Right lung (tissue), 5 donors: ENCODE data around the gene IVNS1ABP. TPM values are rescaled to one million over a fixed set of nuclear protein-coding genes. Genes with fewer than 3 reads are reported as not detected.
"Not testable (repeated sequence)": the region's sequence is repeated elsewhere in the genome, so short reads cannot be mapped to it uniquely, and the experiment has no call there.

ENCODE experiments used
- DNase-seq, 2 donors: peaks; one replicate each; pipeline ENCODE4 v3.0.0-alpha.2; 2013
- polyA plus RNA-seq, 5 donors: library from polyadenylated mRNA; unstranded; fragments of 120-200 nt; gene quantifications; one replicate each; pipeline versions ENCODE4 v1.2.1 to v1.2.3, GENCODE V29; 2013; ENCODE audit warnings: inconsistent platforms in 1 of 5, low replicate concordance in 1 of 5; ENCODE audit not compliant: insufficient read length in 5 of 5, insufficient read depth in 1 of 5

IVNS1ABP gene
- polyA plus RNA-seq, 5 donors, result 122 to 211 (median 200) TPM

GRCh38 chr1:185258676-185259075 is 58.4 kb downstream of the IVNS1ABP start:
- DNase-seq, result no peak

DNA sequence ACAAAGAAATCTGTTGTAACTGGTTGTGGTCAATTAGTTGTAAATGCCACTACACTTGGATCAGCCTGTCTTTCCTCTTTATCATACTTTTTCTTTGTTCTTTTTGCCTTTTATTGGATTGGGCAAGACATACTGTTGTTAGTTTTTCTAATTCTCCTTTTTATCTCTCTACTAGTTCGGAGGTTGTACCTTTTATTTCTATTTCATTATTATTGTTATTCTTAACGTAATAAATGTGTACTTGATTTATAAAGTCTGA is 59.2 kb downstream of the IVNS1ABP start:
- no peak for DNase-seq

- DNase-seq, result not testable (repeated sequence)
Measured at GRCh38 chr1:185257116-185257949, 59.7 kb downstream of the IVNS1ABP start.

DNA sequence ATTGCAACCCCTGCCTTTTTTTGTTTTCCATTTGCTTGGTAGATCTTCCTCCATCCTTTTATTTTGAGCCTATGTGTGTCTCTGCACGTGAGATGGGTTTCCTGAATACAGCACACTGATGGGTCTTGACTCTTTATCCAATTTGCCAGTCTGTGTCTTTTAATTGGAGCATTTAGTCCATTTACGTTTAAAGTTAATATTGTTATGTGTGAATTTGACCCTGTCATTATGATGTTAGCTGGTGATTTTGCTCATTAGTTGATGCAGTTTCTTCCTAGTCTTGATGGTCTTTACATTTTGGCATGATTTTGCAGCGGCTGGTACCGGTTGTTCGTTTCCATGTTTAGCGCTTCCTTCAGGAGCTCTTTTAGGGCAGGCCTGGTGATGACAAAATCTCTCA is 61.4 kb downstream of the IVNS1ABP start:
- not testable (repeated sequence) for DNase-seq

DNA sequence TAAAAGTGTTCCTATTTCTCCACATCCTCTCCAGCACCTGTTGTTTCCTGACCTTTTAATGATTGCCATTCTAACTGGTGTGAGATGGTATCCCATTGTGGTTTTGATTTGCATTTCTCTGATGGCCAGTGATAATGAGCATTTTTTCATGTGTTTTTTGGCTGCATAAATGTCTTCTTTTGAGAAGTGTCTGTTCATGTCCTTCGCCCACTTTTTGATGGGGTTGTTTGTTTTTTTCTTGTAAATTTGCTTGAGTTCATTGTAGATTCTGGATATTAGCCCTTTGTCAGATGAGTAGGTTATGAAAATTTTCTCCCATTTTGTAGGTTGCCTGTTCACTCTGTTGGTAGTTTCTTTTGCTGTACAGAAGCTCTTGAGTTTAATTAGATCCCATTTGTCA is 64.6 kb downstream of the IVNS1ABP start:
- DNase-seq, result not testable (repeated sequence)

DNA sequence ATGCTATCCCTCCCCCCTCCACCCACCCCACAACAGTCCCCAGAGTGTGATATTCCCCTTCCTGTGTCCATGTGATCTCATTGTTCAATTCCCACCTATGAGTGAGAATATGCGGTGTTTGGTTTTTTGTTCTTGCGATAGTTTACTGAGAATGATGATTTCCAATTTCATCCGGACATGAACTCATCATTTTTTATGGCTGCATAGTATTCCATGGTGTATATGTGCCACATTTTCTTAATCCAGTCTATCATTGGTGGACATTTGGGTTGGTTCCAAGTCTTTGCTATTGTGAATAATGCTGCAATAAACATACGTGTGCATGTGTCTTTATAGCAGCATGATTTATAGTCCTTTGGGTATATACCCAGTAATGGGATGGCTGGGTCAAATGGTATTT is 65.1 kb downstream of the IVNS1ABP start:
- DNase-seq, result not testable (repeated sequence)

DNA sequence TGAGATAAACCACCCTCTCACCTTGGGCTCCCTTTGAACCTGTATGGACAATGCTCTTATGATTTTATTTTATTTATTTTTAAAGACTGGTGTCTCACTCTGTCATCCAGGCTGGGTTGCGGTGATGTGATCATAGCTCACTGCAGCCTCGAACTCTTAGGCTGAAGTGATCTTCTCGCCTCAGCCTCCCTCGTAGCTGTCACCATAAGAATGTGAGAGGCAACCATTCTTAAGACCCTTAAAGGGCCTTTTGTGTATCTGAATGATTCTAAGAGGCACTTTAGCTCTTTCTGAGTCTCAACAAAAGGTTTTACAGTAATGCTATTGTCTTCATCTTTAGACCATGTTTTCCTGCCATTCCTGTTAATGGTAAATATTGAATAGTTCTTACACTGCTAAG is 67.0 kb downstream of the IVNS1ABP start:
- no peak for DNase-seq

GRCh38 chr1:185249563-185249962 is 67.5 kb downstream of the IVNS1ABP start:
- no peak for DNase-seq

Other genes starting within 250 kb of the IVNS1ABP start
- 10 to 100 TPM; 15.1 to 25.7 (median 22.9) TPM for gene TRMT1L, start 160.3 kb downstream of the IVNS1ABP start, polyA plus RNA-seq
- 10 to 100 TPM in 2 of 5 donors, 1 to 10 TPM in 3; 6.6 to 12.5 (median 9.5) TPM for gene SWT1, start 160.1 kb downstream of the IVNS1ABP start, polyA plus RNA-seq